WI38 (cell line): ENCODE measurements around the gene TANGO2.

Source experiments
- H3K4me3 ChIP-seq: 2 replicates; pipeline ENCODE4 v1.5.1; 2011; ENCODE audit warnings: low read depth, mild to moderate bottlenecking, control low read depth, low read length
- TF ChIP-seq, protein P1 (sequence below): IDR thresholded peaks from 2 replicates; pipeline ENCODE4 v1.5.1; 2012; ENCODE audit warnings: low read depth, mild to moderate bottlenecking, control low read depth, low read length

TANGO2 gene, protein sequence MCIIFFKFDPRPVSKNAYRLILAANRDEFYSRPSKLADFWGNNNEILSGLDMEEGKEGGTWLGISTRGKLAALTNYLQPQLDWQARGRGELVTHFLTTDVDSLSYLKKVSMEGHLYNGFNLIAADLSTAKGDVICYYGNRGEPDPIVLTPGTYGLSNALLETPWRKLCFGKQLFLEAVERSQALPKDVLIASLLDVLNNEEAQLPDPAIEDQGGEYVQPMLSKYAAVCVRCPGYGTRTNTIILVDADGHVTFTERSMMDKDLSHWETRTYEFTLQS

DNA sequence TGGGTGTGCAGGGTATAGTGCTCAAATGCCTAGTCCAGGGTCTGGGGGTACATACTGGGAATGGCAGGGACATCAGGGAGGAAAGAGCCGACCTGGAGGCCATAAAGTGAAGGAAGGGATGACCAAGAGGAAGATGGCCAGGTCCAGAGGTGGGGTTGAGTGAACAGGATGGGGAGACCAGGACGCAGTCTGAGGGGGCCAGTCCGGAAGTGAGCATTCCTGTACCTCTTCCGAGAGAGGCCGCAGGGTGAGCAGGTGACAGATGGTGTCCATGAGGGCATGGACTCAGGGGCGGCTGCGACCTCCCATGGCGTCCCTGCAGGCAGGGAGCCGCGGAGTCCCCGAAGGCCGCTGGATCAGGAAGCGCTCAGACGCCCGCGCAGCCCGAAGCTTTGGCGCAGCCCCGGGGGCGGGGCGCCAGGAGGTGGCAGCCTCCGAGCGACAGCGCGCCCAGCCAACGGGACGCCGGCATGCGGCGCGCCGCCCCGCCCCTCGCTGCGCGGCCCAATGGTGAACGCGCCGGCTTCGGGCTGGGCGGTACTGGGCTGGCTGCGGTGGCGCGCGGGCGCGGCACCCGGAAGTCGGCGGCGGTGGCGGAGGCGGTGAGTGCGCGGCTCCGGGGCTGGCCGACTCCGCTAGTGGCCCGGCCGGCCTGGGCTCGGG lies at the start of gene TANGO2:
TANGO2 (plus strand) TSS at position 578 of the 663 bp plus-strand sequence. CDS start 15,689 bp downstream, outside the sequence.
- peak within 1 kb of the TSS; percentile 78 for H3K4me3 ChIP-seq
- TF ChIP-seq, protein P1, sequence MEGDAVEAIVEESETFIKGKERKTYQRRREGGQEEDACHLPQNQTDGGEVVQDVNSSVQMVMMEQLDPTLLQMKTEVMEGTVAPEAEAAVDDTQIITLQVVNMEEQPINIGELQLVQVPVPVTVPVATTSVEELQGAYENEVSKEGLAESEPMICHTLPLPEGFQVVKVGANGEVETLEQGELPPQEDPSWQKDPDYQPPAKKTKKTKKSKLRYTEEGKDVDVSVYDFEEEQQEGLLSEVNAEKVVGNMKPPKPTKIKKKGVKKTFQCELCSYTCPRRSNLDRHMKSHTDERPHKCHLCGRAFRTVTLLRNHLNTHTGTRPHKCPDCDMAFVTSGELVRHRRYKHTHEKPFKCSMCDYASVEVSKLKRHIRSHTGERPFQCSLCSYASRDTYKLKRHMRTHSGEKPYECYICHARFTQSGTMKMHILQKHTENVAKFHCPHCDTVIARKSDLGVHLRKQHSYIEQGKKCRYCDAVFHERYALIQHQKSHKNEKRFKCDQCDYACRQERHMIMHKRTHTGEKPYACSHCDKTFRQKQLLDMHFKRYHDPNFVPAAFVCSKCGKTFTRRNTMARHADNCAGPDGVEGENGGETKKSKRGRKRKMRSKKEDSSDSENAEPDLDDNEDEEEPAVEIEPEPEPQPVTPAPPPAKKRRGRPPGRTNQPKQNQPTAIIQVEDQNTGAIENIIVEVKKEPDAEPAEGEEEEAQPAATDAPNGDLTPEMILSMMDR, result no peak

DNA sequence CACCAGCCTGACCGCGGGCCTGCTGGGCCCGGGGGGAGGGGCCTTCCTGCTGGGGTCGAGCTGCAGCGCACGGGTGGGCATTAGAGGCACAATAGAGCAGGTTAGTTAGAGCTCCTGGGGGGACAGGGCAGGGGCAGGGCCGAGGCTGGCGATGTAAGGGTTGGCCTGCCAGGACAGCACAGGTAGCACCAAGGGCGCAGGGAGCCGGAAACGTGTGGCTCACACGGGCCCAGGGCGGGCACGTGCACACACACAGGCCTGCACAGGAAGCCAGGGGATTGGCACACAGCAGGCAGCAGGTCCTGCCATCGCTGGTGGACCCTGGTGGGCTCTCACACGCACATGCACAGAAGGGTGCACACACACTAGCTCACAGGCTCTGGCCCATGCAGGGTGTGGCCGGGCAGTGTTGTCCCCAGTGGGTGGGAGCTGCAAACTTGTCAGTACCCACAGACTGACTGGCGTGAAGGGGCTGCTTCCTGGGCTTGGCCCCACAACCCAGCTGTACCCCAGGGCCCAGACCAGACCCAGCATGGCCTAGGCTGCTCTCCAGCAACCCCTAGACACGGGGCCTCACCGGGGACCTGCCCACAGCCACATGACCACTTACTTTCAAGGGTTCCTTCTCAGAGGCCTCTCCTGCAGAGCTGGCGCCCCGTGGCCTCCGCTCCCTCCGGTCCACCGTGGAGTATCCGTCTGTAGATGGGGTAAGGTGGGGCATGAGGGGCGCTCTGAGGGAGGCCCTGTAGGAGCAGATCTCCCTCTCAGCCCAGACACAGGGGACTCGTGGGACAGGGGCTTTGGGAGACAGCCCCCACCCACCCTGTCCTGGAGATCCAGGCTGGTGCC lies 49.4 kb upstream of the TANGO2 start:
- no peak overlapping the region for H3K4me3 ChIP-seq
- TF ChIP-seq, protein P1, result no peak

DNA sequence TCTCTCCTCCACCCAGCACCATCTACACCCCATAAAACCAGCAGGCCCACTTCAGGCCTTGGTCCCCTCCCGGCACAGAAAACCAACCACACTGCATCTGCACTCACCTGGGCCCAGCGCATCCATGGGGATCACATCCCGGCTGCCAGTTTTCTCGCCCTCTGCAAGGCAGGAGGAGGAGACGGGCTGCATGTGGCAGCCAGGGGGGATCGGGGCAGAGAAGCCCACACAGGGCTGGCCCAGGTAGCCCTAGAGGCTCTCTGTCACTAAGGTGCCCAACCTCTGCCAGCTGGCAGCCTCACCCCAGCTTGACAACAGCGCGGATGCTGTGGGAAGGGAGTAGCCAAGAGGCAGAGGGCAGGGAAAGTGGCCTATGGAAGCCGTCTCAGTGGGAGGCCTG lies 48.7 kb upstream of the TANGO2 start:
- TF ChIP-seq, protein P1, result no peak
- no peak overlapping the region for H3K4me3 ChIP-seq

DNA sequence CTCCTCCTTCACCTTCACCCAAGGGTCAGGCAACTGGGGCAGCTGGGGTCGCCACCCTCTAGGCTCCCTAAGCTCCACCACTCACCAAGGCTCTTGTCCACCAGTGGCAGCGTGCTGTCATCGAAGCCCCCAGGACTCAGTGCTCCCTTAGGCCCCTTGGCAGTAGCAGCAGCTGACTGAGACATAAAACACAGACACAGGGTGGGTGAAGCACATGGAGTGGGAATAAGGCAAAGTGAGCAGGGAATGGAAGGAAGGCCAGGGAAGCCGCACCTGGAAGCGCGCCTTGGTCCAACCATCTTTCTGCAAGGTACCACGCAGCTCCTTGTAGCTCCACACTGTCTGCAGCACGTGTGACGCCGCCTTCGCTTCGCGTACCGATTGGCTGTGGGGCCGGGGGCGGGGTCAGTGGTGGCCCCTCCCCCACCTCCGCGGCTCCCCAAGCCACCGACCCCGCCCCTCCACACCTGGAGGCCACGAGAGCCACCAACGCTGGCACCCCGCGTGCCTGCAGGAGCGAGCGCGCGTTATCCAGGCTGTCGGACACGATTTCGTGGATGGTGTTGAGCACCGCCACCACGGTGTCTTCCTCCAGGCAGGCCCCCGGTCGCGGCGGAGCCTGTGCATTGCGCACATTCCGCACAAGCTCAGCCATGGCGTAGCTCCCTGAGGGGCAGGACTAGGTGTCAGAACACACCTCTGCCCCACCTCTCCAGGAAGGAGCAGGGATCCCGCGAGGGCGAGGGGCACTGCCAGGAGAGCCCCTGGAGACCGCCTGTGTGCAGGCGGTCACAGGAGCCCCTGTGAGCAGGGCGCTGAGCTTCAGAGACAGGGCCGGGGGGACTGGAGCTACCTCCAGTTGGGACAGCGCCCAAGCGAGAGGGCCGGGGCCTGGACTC lies 48.0 kb upstream of the TANGO2 start:
- no peak overlapping the region for H3K4me3 ChIP-seq
- TF ChIP-seq, protein P1, result no peak

DNA sequence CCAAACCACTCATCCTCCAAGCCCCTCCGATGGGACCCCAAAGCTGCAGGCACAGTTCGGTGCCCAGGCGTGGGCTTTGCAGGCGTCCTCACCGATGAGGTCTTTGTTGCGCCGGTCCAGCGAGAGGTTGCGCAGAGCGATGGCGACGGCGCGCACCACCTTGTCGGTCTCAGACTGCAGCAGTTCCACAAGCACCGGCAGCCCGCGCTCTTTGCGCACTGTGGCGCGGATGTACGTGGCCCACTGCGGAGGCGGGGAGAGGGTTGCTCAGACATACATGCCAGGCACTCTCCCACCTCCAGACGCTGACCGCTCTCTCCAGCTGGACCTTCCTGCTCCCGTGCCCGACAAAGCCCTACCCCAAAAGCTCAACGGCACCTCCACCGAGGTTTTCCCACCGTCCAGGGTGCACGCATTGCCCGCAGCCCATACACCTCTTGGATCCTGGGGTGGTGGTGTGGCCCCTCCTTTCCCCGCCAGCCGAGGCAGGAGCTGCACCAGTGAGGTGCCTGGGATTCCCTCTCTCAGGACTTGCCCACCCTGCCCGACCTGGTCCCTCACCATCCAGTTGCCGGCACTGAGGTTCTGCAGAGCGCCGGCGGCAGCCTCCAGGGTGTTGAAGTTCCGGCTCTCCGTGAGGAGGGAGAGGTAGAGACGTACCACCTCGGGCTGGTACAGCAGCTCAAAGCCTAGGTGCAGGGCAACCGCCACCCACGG lies 47.2 kb upstream of the TANGO2 start:
- TF ChIP-seq, protein P1, result no peak

DNA sequence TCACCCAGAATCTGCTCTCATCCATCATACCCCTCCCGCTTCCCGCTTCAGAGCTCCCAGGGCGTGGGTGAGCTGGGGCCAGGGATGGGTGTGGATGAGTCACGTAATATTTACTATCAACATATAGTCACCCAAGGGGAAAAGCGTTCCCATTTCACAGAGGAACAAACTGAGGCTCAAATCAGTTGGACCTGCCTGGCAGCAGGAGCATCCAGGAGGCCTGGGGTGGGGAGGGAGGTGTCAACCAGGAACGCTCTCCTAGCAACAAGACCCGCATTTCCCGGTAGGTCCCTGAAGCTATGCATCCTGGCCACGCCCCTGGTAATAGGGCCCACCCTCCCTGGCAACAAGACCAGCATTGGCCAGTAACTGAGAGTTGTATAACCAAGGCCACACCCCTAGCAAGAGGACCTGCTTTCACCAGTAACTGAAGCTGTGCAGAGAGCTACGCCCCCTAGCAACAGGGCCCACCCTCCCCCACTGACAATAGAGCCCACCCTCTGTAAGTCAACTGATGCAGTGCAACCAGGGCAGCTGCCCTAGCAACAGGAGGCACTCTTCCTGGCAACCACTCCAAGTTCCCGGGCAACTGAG lies 46.5 kb upstream of the TANGO2 start:
- TF ChIP-seq, protein P1, result no peak
- no peak overlapping the region for H3K4me3 ChIP-seq

More for the DNA sequence above, 47.2 kb upstream of the TANGO2 start:
- H3K4me3 ChIP-seq, result no peak overlapping the region
